ENCODE results near the gene C4A. TPM values are rescaled to one million over a fixed set of nuclear protein-coding genes. Genes with fewer than 3 reads are reported as not detected.
"Not testable (repeated sequence)": the region's sequence is repeated elsewhere in the genome, so short reads cannot be mapped to it uniquely, and the experiment has no call there.

C4A gene
- total RNA-seq, result 1 to 10 TPM; 3.3 to 5.7 TPM

GRCh38 chr6:31981744-31982143, at the start of gene C4A:
Gene C4A (plus strand): TSS chr6:31982057. CDS start chr6:31982108, 51 bp downstream.
- POLR2A ChIA-PET; H3K27me3 Mint-ChIP-seq; H3K4me3 Mint-ChIP-seq; H3K9me3 Mint-ChIP-seq; H3K27ac Mint-ChIP-seq; CTCF ChIA-PET; H3K4me1 Mint-ChIP-seq; H3K36me3 Mint-ChIP-seq (ENCODE audit: low read depth); DNase-seq: not testable (repeated sequence)

- H3K27me3 Mint-ChIP-seq; H3K27ac Mint-ChIP-seq; POLR2A ChIA-PET; H3K4me1 Mint-ChIP-seq; DNase-seq; H3K36me3 Mint-ChIP-seq (ENCODE audit: low read depth); H3K9me3 Mint-ChIP-seq; H3K4me3 Mint-ChIP-seq; CTCF ChIA-PET: not testable (repeated sequence)
Measured at GRCh38 chr6:31932137-31932536, 49.7 kb upstream of the C4A start.

- H3K4me1 Mint-ChIP-seq, result no peaks in the 10 kb centered on the region
- no peak for DNase-seq
- peaks cover 2% of the 10 kb centered on the region for H3K27me3 Mint-ChIP-seq
- H3K27ac Mint-ChIP-seq, result no peak overlapping the region
- no peaks in the 10 kb centered on the region for H3K9me3 Mint-ChIP-seq
- POLR2A ChIA-PET, result no interaction called here
- H3K4me3 Mint-ChIP-seq, result no peak overlapping the region
- no peaks in the 10 kb centered on the region for H3K36me3 Mint-ChIP-seq (ENCODE audit: low read depth)
- CTCF ChIA-PET, result no interaction called here
Measured at GRCh38 chr6:31933537-31933936, 48.3 kb upstream of the C4A start.

GRCh38 chr6:31935021-31935420, 46.8 kb upstream of the C4A start:
- no peak for DNase-seq
- ChIA-PET CTCF (interaction anchor here (1.1 kb wide), 1 partner anchor 37 kb away, joined by 4 read pairs; no protein-coding TSS in a partner anchor), POLR2A (no interaction called here)
- no peak overlapping the region for H3K27ac Mint-ChIP-seq
- H3K36me3 Mint-ChIP-seq (ENCODE audit: low read depth), result no peaks in the 10 kb centered on the region
- peaks cover 2% of the 10 kb centered on the region for H3K27me3 Mint-ChIP-seq
- H3K9me3 Mint-ChIP-seq, result no peaks in the 10 kb centered on the region
- H3K4me1 Mint-ChIP-seq, result no peaks in the 10 kb centered on the region
- no peak overlapping the region for H3K4me3 Mint-ChIP-seq

DNA sequence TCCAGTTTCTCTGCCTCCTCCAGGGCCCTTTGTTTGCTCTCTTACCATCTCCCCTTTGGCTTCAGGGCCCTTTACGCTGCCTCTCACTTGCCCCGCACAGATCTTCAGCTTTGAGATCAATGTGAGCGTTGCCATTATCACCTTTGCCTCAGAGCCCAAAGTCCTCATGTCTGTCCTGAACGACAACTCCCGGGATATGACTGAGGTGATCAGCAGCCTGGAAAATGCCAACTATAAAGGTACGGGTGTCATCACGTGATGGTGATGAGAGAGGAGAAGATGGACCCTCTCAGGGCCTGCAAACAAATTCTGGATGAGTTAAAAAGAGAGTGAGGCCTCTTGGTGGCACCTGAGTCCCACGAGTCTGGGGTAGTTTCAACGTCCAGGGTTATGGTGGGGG, 46.0 kb upstream of the C4A start:
- H3K4me3 Mint-ChIP-seq, result no peak overlapping the region
- no peaks in the 10 kb centered on the region for H3K4me1 Mint-ChIP-seq
- H3K9me3 Mint-ChIP-seq, result no peaks in the 10 kb centered on the region
- no peak for DNase-seq
- H3K27ac Mint-ChIP-seq, result no peak overlapping the region
- ChIA-PET POLR2A (no interaction called here), CTCF (no interaction called here)
- no peaks in the 10 kb centered on the region for H3K36me3 Mint-ChIP-seq (ENCODE audit: low read depth)
- peaks cover 4% of the 10 kb centered on the region for H3K27me3 Mint-ChIP-seq

GRCh38 chr6:31940256-31940664, 41.6 kb upstream of the C4A start:
- POLR2A ChIA-PET, result no interaction called here
- Mint-ChIP-seq H3K4me3 (no peak overlapping the region), H3K27me3 (peaks cover 17% of the 10 kb centered on the region), H3K27ac (no peak overlapping the region), H3K4me1 (no peaks in the 10 kb centered on the region), H3K36me3 (ENCODE audit: low read depth) (no peaks in the 10 kb centered on the region), H3K9me3 (no peaks in the 10 kb centered on the region)
- CTCF ChIA-PET, result interaction anchor here (1.4 to 1.9 kb wide), 2 partner anchors 10 to 170 kb away, joined by 6 read pairs; no protein-coding TSS in a partner anchor
- DNase-seq, result no peak

DNA sequence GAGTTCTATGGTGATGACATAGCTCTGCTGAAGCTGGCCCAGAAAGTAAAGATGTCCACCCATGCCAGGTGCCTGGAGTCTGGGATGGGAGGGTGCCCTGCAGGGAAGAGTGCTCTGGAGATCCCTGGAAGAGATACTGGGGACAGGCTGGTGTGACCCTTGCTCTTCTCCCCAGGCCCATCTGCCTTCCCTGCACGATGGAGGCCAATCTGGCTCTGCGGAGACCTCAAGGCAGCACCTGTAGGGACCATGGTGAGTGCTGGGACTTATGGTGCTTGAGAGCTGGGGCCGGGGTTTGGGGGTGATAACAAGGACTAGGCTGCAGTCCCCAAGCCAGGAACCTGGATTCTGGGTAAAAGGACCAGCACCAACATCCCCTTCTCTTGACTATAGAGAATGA, 38.1 kb upstream of the C4A start:
- POLR2A ChIA-PET, result no interaction called here
- no peaks in the 10 kb centered on the region for H3K36me3 Mint-ChIP-seq (ENCODE audit: low read depth)

DNA sequence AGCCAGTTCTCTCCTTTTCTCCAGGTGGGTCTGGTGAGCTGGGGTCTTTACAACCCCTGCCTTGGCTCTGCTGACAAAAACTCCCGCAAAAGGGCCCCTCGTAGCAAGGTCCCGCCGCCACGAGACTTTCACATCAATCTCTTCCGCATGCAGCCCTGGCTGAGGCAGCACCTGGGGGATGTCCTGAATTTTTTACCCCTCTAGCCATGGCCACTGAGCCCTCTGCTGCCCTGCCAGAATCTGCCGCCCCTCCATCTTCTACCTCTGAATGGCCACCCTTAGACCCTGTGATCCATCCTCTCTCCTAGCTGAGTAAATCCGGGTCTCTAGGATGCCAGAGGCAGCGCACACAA, 36.7 kb upstream of the C4A start:
- Mint-ChIP-seq H3K9me3 (no peaks in the 10 kb centered on the region), H3K36me3 (ENCODE audit: low read depth) (no peaks in the 10 kb centered on the region), H3K4me3 (no peak overlapping the region), H3K4me1 (peaks cover 5% of the 10 kb centered on the region), H3K27me3 (peaks cover 24% of the 10 kb centered on the region), H3K27ac (no peak overlapping the region)
- no peak for DNase-seq
- ChIA-PET CTCF (no interaction called here), POLR2A (interaction anchor here (1.0 to 1.7 kb wide), 3 partner anchors 13 to 27 kb away, joined by 3 to 5 read pairs (median 3); partner anchors contain the start of genes DXO, NELFE and SKIC2)

More for the DNA sequence above, 38.1 kb upstream of the C4A start:
- Mint-ChIP-seq H3K4me3 (no peak overlapping the region), H3K27me3 (peaks cover 24% of the 10 kb centered on the region), H3K9me3 (no peaks in the 10 kb centered on the region), H3K27ac (no peak overlapping the region), H3K4me1 (peaks cover 5% of the 10 kb centered on the region)
- CTCF ChIA-PET, result no interaction called here
- DNase-seq, result no peak

DNA sequence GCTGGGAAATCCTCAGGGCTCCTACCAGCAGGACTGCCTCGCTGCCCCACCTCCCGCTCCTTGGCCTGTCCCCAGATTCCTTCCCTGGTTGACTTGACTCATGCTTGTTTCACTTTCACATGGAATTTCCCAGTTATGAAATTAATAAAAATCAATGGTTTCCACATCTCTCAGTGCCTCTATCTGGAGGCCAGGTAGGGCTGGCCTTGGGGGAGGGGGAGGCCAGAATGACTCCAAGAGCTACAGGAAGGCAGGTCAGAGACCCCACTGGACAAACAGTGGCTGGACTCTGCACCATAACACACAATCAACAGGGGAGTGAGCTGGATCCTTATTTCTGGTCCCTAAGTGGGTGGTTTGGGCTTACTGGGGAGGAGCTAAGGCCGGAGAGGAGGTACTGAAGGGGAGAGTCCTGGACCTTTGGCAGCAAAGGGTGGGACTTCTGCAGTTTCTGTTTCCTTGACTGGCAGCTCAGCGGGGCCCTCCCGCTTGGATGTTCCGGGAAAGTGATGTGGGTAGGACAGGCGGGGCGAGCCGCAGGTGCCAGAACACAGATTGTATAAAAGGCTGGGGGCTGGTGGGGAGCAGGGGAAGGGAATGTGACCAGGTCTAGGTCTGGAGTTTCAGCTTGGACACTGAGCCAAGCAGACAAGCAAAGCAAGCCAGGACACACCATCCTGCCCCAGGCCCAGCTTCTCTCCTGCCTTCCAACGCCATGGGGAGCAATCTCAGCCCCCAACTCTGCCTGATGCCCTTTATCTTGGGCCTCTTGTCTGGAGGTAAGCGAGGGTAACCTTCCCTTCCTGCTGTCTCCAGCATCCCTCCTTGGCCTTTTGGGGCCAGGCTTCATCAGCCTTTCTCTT, 36.1 kb upstream of the C4A start, which contains the start of gene CFB:
Gene CFB, plus strand, starts transcription at position 589 of the 863 bp plus-strand sequence. Its CDS starts 127 bp downstream, at position 716.
- POLR2A ChIA-PET, result interaction anchor here (1.0 to 1.7 kb wide), 3 partner anchors 12 to 26 kb away, joined by 3 to 5 read pairs (median 3); partner anchors contain the start of genes DXO, NELFE and SKIC2
- Mint-ChIP-seq H3K36me3 (ENCODE audit: low read depth) (peaks cover 2% of the 10 kb centered on the region), H3K27ac (no peak within 1 kb of the TSS), H3K27me3 (peaks cover 21% of the 10 kb centered on the region), H3K4me1 (peaks cover 5% of the 10 kb centered on the region), H3K4me3 (no peak within 1 kb of the TSS), H3K9me3 (no peaks in the 10 kb centered on the region)
- no peak for DNase-seq
- CTCF ChIA-PET, result no interaction called here

DNA sequence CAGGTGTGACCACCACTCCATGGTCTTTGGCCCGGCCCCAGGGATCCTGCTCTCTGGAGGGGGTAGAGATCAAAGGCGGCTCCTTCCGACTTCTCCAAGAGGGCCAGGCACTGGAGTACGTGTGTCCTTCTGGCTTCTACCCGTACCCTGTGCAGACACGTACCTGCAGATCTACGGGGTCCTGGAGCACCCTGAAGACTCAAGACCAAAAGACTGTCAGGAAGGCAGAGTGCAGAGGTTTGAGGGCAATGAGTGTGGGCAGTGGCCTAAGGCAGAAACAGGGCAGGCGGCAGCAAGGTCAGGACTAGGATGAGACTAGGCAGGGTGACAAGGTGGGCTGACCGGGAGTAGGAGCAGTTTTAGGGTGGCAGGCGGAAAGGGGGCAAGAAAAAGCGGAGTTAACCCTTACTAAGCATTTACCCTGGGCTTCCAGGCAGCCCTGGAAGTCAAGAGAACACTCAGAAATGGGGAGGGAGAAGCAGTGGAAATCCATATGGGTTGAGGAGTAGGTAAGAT, 35.4 kb upstream of the C4A start:
- H3K27me3 Mint-ChIP-seq, result peaks cover 21% of the 10 kb centered on the region
- no peak overlapping the region for H3K27ac Mint-ChIP-seq
- POLR2A ChIA-PET, result interaction anchor here (1.7 kb wide), 1 partner anchor 13 kb away, joined by 5 read pairs; the partner anchor contains the start of genes NELFE and SKIC2
- peaks cover 5% of the 10 kb centered on the region for H3K4me1 Mint-ChIP-seq
- H3K4me3 Mint-ChIP-seq, result no peak overlapping the region
- H3K36me3 Mint-ChIP-seq (ENCODE audit: low read depth), result peaks cover 5% of the 10 kb centered on the region
- no peaks in the 10 kb centered on the region for H3K9me3 Mint-ChIP-seq
- no peak for DNase-seq
- CTCF ChIA-PET, result no interaction called here

- H3K4me3 Mint-ChIP-seq, result no peak overlapping the region
- peaks cover 5% of the 10 kb centered on the region for H3K4me1 Mint-ChIP-seq
- no peaks in the 10 kb centered on the region for H3K9me3 Mint-ChIP-seq
- POLR2A ChIA-PET, result interaction anchor here (2.4 kb wide), 1 partner anchor 11 kb away, joined by 10 read pairs; the partner anchor contains the start of genes NELFE and SKIC2
- peaks cover 19% of the 10 kb centered on the region for H3K27me3 Mint-ChIP-seq
- H3K36me3 Mint-ChIP-seq (ENCODE audit: low read depth), result peaks cover 5% of the 10 kb centered on the region
- CTCF ChIA-PET, result no interaction called here
- no peak for DNase-seq
- H3K27ac Mint-ChIP-seq, result no peak overlapping the region
Measured at GRCh38 chr6:31947070-31947675, 34.7 kb upstream of the C4A start.

- Mint-ChIP-seq H3K9me3 (no peaks in the 10 kb centered on the region), H3K4me1 (peaks cover 5% of the 10 kb centered on the region), H3K36me3 (ENCODE audit: low read depth) (peaks cover 8% of the 10 kb centered on the region), H3K27ac (no peak overlapping the region), H3K27me3 (peaks cover 14% of the 10 kb centered on the region), H3K4me3 (no peak overlapping the region)
- no peak for DNase-seq
- POLR2A ChIA-PET, result interaction anchor here (2.4 kb wide), 1 partner anchor 11 kb away, joined by 10 read pairs; the partner anchor contains the start of genes NELFE and SKIC2
- CTCF ChIA-PET, result no interaction called here
Measured at GRCh38 chr6:31947864-31948263, 34.0 kb upstream of the C4A start.

DNA sequence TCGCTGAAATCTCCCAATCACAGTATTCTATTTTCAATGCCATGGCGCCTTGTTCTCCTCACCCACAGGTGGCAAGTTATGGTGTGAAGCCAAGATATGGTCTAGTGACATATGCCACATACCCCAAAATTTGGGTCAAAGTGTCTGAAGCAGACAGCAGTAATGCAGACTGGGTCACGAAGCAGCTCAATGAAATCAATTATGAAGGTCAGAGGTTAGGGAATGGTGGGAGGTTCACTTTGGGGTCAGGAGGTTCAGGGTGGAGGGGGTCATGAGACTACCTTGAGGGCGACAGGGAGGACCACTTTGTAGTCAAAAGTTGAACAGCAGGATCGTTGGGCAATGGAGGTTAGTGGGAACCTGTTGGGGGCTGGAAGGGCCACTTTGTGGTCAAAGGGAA, 33.6 kb upstream of the C4A start:
- Mint-ChIP-seq H3K9me3 (no peaks in the 10 kb centered on the region), H3K27ac (no peak overlapping the region), H3K4me1 (peaks cover 5% of the 10 kb centered on the region), H3K27me3 (peaks cover 14% of the 10 kb centered on the region), H3K4me3 (no peak overlapping the region), H3K36me3 (ENCODE audit: low read depth) (peaks cover 13% of the 10 kb centered on the region)
- DNase-seq, result no peak
- ChIA-PET POLR2A (interaction anchor here (2.4 kb wide), 1 partner anchor 10 kb away, joined by 10 read pairs; the partner anchor contains the start of genes NELFE and SKIC2), CTCF (no interaction called here)

Data from activated CD4-positive, alpha-beta memory T cell treated with anti-CD3 and anti-CD28 coated beads, Interleukin-2, amount 10 ng/mL, durations not matched to agents 7 days and 5 days (primary cell).